Neuronal stem cell (in vitro differentiated cells): ENCODE data around the gene ARHGAP32.

Experiments used
- DNase-seq: peaks from one replicate; pipeline ENCODE4 v3.0.0-alpha.2; 2013; ENCODE audit warnings: low spot score
- H2AFZ ChIP-seq: one replicate; pipeline ENCODE4 v1.6.1; 2013; ENCODE audit warnings: mild to moderate bottlenecking, low read length, inconsistent platforms
- H2AK5ac ChIP-seq: 2 replicates; pipeline ENCODE4 v1.6.1; 2013; ENCODE audit warnings: low read depth, mild to moderate bottlenecking, inconsistent platforms, low read length, moderate library complexity, mixed read lengths
- H2BK120ac ChIP-seq: 2 replicates; pipeline ENCODE4 v1.6.1; 2013; ENCODE audit warnings: low read depth, mild to moderate bottlenecking, inconsistent platforms, low read length, moderate library complexity, mixed read lengths
- H2BK12ac ChIP-seq: one replicate; pipeline ENCODE4 v1.6.1; 2013; ENCODE audit warnings: low read length, inconsistent platforms
- H2BK15ac ChIP-seq: 2 replicates; pipeline ENCODE4 v1.6.1; 2013; ENCODE audit warnings: mild to moderate bottlenecking, low read length, inconsistent platforms, mixed read lengths
- H2BK5ac ChIP-seq: one replicate; pipeline ENCODE4 v1.6.1; 2013; ENCODE audit warnings: inconsistent platforms, mild to moderate bottlenecking, low read length, moderate library complexity
- H3K14ac ChIP-seq: one replicate; pipeline ENCODE4 v1.6.1; 2013; ENCODE audit warnings: low read length, inconsistent platforms
- H3K18ac ChIP-seq: 2 replicates; pipeline ENCODE4 v1.6.1; 2013; ENCODE audit warnings: low read length, inconsistent platforms
- H3K23ac ChIP-seq: 2 replicates; pipeline ENCODE4 v1.6.1; 2013; ENCODE audit warnings: low read depth, mild to moderate bottlenecking, mixed read lengths, low read length, inconsistent platforms; ENCODE audit not compliant: poor library complexity
- H3K27ac ChIP-seq: replicated peaks from 3 replicates; pipeline ENCODE4 v1.5.1; 2013; ENCODE audit warnings: low read length, inconsistent platforms
- H3K27me3 ChIP-seq, 3 experiments: 2 replicates each; pipeline ENCODE4 v1.6.1; 2013; ENCODE audit warnings: low read length in 3 of 3, mild to moderate bottlenecking in 2 of 3, inconsistent platforms in 1 of 3, low read depth in 1 of 3, mixed read lengths in 1 of 3, moderate library complexity in 1 of 3; ENCODE audit not compliant: control insufficient read depth in 3 of 3, insufficient read depth in 3 of 3
- H3K36me3 ChIP-seq, 2 donors: replicated peaks in 1 of 2; 2 replicates each; pipeline ENCODE4 v1.6.1; 2013; ENCODE audit warnings: low read length in 2 of 2; ENCODE audit not compliant: control insufficient read depth in 2 of 2, insufficient read depth in 2 of 2
- H3K4ac ChIP-seq: 2 replicates; pipeline ENCODE4 v1.6.1; 2013; ENCODE audit warnings: inconsistent platforms, mild to moderate bottlenecking, low read length, moderate library complexity
- H3K4me1 ChIP-seq, 2 donors: 1 replicate in 1 of 2; 2 replicates in 1 of 2; pipeline ENCODE4 v1.6.1; 2013; ENCODE audit warnings: low read length in 2 of 2, low read depth in 1 of 2; ENCODE audit not compliant: control insufficient read depth in 2 of 2, insufficient read depth in 1 of 2
- H3K4me2 ChIP-seq: one replicate; pipeline ENCODE4 v1.6.1; 2013; ENCODE audit warnings: mild to moderate bottlenecking, low read length, inconsistent platforms; ENCODE audit not compliant: insufficient read depth, poor library complexity, severe bottlenecking
- H3K4me3 ChIP-seq, 2 donors: 2 replicates each; pipeline ENCODE4 v1.5.1; 2013; ENCODE audit warnings: low read length in 2 of 2, mild to moderate bottlenecking in 2 of 2, inconsistent platforms in 1 of 2, moderate library complexity in 1 of 2
- H3K79me1 ChIP-seq: one replicate; pipeline ENCODE4 v1.6.1; 2013; ENCODE audit warnings: low read depth, mild to moderate bottlenecking, inconsistent platforms, low read length, moderate library complexity
- H3K9ac ChIP-seq: one replicate; pipeline ENCODE4 v1.6.1; 2013; ENCODE audit warnings: mild to moderate bottlenecking, low read depth, low read length, inconsistent platforms; ENCODE audit not compliant: poor library complexity
- H3K9me3 ChIP-seq, 2 donors: replicated peaks in 1 of 2; 2 replicates each; pipeline versions ENCODE3 to v1.6.1; 2013; ENCODE audit warnings: low read length in 2 of 2, mild to moderate bottlenecking in 2 of 2, inconsistent platforms in 1 of 2, low read depth in 1 of 2, mixed read lengths in 1 of 2, moderate library complexity in 1 of 2; ENCODE audit not compliant: control insufficient read depth in 2 of 2, insufficient read depth in 1 of 2
- H4K8ac ChIP-seq: one replicate; pipeline ENCODE4 v1.6.1; 2013; ENCODE audit warnings: low read depth, mild to moderate bottlenecking, inconsistent platforms, low read length, moderate library complexity
- H4K91ac ChIP-seq: one replicate; pipeline ENCODE4 v1.6.1; 2013; ENCODE audit warnings: low read length, low read depth, mild to moderate bottlenecking, inconsistent platforms; ENCODE audit not compliant: poor library complexity
- WGBS, 2 donors: extraction: QIAGEN DNeasy Blood & Tissue Kit; methylation state at CpG; one replicate each; pipeline ENCODE4 v1.1.7; 2013; ENCODE audit warnings: missing lambda C conversion rate in 2 of 2, mixed read lengths in 1 of 2; ENCODE audit not compliant: insufficient read length in 2 of 2, insufficient replicate concordance in 1 of 2; ENCODE audit errors: extremely low coverage in 2 of 2; 5-methylcytosine and 5-hydroxymethylcytosine counted together

ARHGAP32 gene

DNA sequence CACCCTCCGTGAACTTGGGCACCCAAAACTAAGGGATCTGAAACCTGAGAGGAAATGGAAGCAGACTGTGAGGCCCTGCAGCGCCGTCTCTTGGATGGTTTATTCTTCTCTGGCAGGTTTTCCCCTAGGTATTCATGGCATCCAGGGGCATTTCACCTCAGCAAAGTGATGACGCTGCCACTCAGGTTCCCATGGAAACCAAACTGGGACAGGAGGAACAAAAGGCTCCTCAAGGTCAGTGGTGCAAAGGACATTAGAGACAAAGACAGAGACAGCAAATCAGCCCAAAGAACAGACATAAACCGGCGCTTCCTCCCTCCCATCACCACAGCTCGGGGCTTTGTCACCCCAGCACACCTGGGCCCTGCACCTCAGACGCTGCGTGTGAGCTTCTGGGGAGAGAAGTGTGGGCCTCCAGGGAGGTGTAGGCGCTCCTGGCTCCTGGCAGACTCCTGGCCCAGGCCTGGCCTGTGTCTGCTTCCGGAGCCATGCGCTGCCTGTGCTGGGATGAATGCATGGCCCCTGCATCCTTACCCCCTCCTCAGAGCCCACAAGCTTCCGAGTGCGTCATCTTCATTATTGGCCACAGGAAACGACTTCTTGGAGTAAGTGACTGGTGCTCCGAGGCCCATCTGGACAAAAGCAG is 255.4 kb downstream of the ARHGAP32 start:
- H4K8ac ChIP-seq = no peak overlapping the region
- WGBS, 2 donors = no CpG with 5 or more reads among the region's 16 CpGs
- no peak overlapping the region for H3K9ac ChIP-seq
- no peaks in the 10 kb centered on the region for H3K9me3 ChIP-seq
- no peak overlapping the region for H3K4ac ChIP-seq
- DNase-seq = peak; percentile 30
- no peak overlapping the region for H3K4me2 ChIP-seq
- no peak overlapping the region for H3K27ac ChIP-seq
- no peak overlapping the region for H3K23ac ChIP-seq
- H2BK12ac ChIP-seq = no peak overlapping the region
- no peak overlapping the region for H3K4me3 ChIP-seq
- H3K14ac ChIP-seq = no peak overlapping the region
- no peaks in the 10 kb centered on the region for H3K36me3 ChIP-seq
- no peak overlapping the region for H2BK5ac ChIP-seq
- H2AFZ ChIP-seq = peak overlapping the region; percentile 80
- H3K79me1 ChIP-seq = no peaks in the 10 kb centered on the region
- no peak overlapping the region for H2BK15ac ChIP-seq
- H3K18ac ChIP-seq = peak overlapping the region; percentile 34
- peaks cover 15 to 16% of the 10 kb centered on the region in 2 donors for H3K4me1 ChIP-seq
- peaks cover 0 to 1% (median under 1%) of the 10 kb centered on the region in 3 experiments for H3K27me3 ChIP-seq
- no peak overlapping the region for H4K91ac ChIP-seq
- no peak overlapping the region for H2BK120ac ChIP-seq
- peak overlapping the region; percentile 20 for H2AK5ac ChIP-seq

DNA sequence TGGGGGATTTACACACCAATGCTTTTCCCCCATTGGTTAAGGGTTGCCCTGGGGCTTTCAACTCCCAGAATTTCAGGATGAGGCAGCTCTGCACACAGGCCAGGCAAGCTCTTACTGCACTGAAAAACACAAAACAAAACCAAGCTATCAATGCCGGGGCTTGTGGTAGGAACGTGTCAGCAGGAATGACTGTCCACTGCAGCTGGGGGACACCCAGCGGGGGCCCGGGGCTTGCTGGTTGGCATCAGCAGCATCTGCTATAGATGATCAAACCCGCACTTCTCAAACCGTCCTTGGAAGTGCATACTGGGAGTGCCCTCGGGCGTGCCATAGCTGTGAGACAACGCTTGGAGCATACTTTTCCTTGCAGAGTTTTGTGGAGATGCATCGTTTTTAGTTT is 257.2 kb downstream of the ARHGAP32 start:
- Histone ChIP-seq H2BK5ac (no peak overlapping the region), H3K18ac (no peak overlapping the region), H2AFZ (no peak overlapping the region), H2AK5ac (no peak overlapping the region), H3K23ac (no peak overlapping the region), H4K8ac (no peak overlapping the region), H4K91ac (no peak overlapping the region), H3K4me2 (no peak overlapping the region), H3K4ac (no peak overlapping the region), H3K79me1 (no peaks in the 10 kb centered on the region), H3K36me3 (no peaks in the 10 kb centered on the region), H2BK12ac (no peak overlapping the region), H3K27me3 (peaks cover 0 to 5% (median 1%) of the 10 kb centered on the region in 3 experiments), H3K14ac (no peak overlapping the region), H3K27ac (no peak overlapping the region), H3K9me3 (no peaks in the 10 kb centered on the region), H2BK15ac (no peak overlapping the region), H3K9ac (no peak overlapping the region), H2BK120ac (no peak overlapping the region), H3K4me1 (peaks cover 14 to 16% of the 10 kb centered on the region in 2 donors), H3K4me3 (no peak overlapping the region)
- no peak for DNase-seq
- WGBS, 2 donors = no CpG with 5 or more reads among the region's 10 CpGs

DNA sequence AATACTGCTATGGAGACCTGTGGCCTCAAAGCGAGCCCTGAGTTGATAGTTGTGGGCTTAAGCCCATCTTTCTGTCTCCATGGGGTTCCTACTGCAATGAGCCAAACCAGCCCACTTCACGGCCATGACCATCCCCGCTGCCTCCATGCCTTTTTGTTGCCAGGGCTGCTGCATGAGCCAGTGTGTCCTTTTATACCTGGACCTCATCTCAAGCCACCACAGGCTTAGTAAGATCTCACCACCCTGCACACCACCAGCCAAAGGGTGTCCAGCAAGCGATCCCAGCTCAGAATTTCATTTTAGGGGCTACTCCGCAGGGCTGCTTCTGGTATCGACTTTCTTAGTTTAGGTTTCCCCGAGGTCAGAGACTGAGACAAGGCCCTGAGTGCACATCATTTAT is 257.8 kb downstream of the ARHGAP32 start:
- no peak overlapping the region for H2BK15ac ChIP-seq
- no peak for DNase-seq

DNA sequence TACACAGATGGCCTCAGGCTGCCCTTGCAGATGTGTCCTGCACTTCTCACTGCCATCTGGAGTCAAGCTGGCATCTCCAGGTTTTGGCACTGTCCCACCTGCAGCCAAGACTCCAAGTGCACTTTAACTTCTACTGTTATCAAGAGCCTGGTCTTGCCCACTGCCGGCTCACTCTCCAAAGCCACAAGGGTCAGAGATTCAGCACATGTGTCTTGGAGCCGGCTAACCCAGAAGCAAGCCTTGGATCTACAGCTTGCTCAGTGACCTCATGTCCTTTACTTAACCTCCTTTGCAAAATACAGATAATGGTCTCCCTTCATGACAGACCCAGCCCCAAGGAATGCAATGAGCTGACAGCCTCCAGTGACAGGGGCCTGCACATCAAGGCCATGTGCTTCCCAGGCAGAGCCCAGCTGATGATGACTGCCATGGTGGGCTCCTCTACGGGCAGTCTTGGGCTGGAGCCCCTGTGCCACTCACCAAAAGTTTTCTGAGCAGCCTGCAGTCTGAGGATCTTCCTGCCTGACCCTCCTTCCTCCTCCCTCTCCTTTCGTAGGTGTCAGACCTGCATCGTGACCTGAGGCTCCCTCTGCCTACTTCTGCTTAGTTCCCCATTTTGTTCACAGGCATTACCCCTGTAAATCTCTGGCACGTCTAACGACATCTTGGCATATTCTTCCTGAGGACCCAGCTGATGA is 258.5 kb downstream of the ARHGAP32 start:
- WGBS, 2 donors = no CpG with 5 or more reads among the region's 7 CpGs

More for the DNA sequence above, 257.8 kb downstream of the ARHGAP32 start:
- H3K9me3 ChIP-seq = no peaks in the 10 kb centered on the region
- no peak overlapping the region for H3K27ac ChIP-seq
- peaks cover 17 to 20% of the 10 kb centered on the region in 2 donors for H3K4me1 ChIP-seq
- H2AFZ ChIP-seq = no peak overlapping the region
- no peak overlapping the region for H2AK5ac ChIP-seq
- no peak overlapping the region for H3K4me3 ChIP-seq
- H3K79me1 ChIP-seq = no peaks in the 10 kb centered on the region
- H3K14ac ChIP-seq = no peak overlapping the region
- H3K9ac ChIP-seq = no peak overlapping the region
- no peak overlapping the region for H3K4me2 ChIP-seq
- H4K8ac ChIP-seq = no peak overlapping the region
- no peak overlapping the region for H3K18ac ChIP-seq
- H3K36me3 ChIP-seq = no peaks in the 10 kb centered on the region
- no peak overlapping the region for H2BK120ac ChIP-seq
- H2BK12ac ChIP-seq = no peak overlapping the region
- H2BK5ac ChIP-seq = no peak overlapping the region
- no peak overlapping the region for H3K4ac ChIP-seq
- no peak overlapping the region for H3K23ac ChIP-seq
- no CpG with 5 or more reads among the region's 7 CpGs for WGBS, 2 donors
- H3K27me3 ChIP-seq = peaks cover 0 to 10% (median 1%) of the 10 kb centered on the region in 3 experiments
- no peak overlapping the region for H4K91ac ChIP-seq

More for the DNA sequence above, 258.5 kb downstream of the ARHGAP32 start:
- peaks cover 17 to 20% of the 10 kb centered on the region in 2 donors for H3K4me1 ChIP-seq
- H2BK15ac ChIP-seq = no peak overlapping the region
- H3K4me3 ChIP-seq = no peak overlapping the region
- H2BK12ac ChIP-seq = no peak overlapping the region
- no peak overlapping the region for H3K9ac ChIP-seq
- H3K18ac ChIP-seq = no peak overlapping the region
- H4K8ac ChIP-seq = no peak overlapping the region
- H3K27me3 ChIP-seq = peaks cover 0 to 15% (median 1%) of the 10 kb centered on the region in 3 experiments
- H2BK5ac ChIP-seq = no peak overlapping the region
- no peak overlapping the region for H3K4me2 ChIP-seq
- H3K4ac ChIP-seq = no peak overlapping the region
- no peak overlapping the region for H2AFZ ChIP-seq
- peak overlapping the region; percentile 51 for H2AK5ac ChIP-seq
- H3K36me3 ChIP-seq = no peaks in the 10 kb centered on the region
- no peaks in the 10 kb centered on the region for H3K9me3 ChIP-seq
- no peak overlapping the region for H4K91ac ChIP-seq
- DNase-seq = no peak
- no peak overlapping the region for H3K14ac ChIP-seq
- no peaks in the 10 kb centered on the region for H3K79me1 ChIP-seq
- H3K23ac ChIP-seq = no peak overlapping the region
- H2BK120ac ChIP-seq = no peak overlapping the region
- H3K27ac ChIP-seq = no peak overlapping the region
